ENCODE results near the gene LIMS2. TPM values are rescaled to one million over a fixed set of nuclear protein-coding genes. Genes with fewer than 3 reads are reported as not detected.

Gene LIMS2
- total RNA-seq, 2 experiments from 2014 or later, result 1.6 to 24.9 TPM

DNA sequence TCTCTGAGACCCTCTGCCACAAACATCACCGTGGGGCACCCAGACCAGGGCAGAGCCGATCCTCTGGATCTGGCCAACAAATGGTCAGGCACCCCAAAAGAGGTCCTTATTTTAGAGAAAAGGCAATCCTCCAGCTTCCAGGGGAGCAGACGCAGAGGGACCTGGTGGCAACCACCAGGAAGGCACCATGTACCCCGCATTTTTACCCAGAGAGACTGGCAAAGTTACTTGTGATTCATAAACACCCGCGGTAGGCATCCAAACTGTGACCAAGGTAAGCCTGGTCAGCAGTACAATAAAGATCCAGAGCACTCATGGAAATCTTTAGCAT, 10.5 kb downstream of the LIMS2 start:
- no peaks in the 10 kb centered on the region for H3K4me1 ChIP-seq (ENCODE audit: insufficient read depth, low read length, poor library complexity, severe bottlenecking)
- ChIA-PET CTCF (ENCODE audit: unreplicated experiment) (no interaction called here), POLR2A (no interaction called here)
- DNase-seq (ENCODE audit: low spot score), result no peak
- H3K36me3 ChIP-seq (ENCODE audit: insufficient read depth, low read length), result no peaks in the 10 kb centered on the region
- no peaks in the 10 kb centered on the region for H4K20me1 ChIP-seq (ENCODE audit: insufficient read depth, low read length)
- H3K4me3 ChIP-seq (ENCODE audit: low read depth, low read length, poor library complexity, severe bottlenecking), result no peak overlapping the region
- H2AFZ ChIP-seq (ENCODE audit: low read length), result no peak overlapping the region
- no TSS peak for BruUV-seq (replicated peaks)
- no peaks in the 10 kb centered on the region for H3K79me2 ChIP-seq (ENCODE audit: insufficient read depth, low read depth, low read length)
- H3K27ac ChIP-seq (ENCODE audit: low read depth, low read length, poor library complexity, severe bottlenecking), result no peak overlapping the region
- no peaks in the 10 kb centered on the region for H3K9me2 ChIP-seq (ENCODE audit: insufficient read depth, low read length)
- TF ChIP-seq, protein P1, sequence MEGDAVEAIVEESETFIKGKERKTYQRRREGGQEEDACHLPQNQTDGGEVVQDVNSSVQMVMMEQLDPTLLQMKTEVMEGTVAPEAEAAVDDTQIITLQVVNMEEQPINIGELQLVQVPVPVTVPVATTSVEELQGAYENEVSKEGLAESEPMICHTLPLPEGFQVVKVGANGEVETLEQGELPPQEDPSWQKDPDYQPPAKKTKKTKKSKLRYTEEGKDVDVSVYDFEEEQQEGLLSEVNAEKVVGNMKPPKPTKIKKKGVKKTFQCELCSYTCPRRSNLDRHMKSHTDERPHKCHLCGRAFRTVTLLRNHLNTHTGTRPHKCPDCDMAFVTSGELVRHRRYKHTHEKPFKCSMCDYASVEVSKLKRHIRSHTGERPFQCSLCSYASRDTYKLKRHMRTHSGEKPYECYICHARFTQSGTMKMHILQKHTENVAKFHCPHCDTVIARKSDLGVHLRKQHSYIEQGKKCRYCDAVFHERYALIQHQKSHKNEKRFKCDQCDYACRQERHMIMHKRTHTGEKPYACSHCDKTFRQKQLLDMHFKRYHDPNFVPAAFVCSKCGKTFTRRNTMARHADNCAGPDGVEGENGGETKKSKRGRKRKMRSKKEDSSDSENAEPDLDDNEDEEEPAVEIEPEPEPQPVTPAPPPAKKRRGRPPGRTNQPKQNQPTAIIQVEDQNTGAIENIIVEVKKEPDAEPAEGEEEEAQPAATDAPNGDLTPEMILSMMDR (conservative IDR thresholded peaks at IDR 0.05; ENCODE audit: low read length), result no peak
- TF ChIP-seq EZH2phosphoT487 (IDR thresholded peaks at IDR 0.05; ENCODE audit: borderline replicate concordance, low read depth, low read length), result no peak
- intact Hi-C loops (cut with micrococcal nuclease; ENCODE audit: unreplicated experiment), result no loop called here
- H3K4me2 ChIP-seq (ENCODE audit: low read length), result no peak overlapping the region
- no peaks in the 10 kb centered on the region; the same call in 1 of the 2 replicates for H3K9me3 ChIP-seq (ENCODE audit: low read length)

DNA sequence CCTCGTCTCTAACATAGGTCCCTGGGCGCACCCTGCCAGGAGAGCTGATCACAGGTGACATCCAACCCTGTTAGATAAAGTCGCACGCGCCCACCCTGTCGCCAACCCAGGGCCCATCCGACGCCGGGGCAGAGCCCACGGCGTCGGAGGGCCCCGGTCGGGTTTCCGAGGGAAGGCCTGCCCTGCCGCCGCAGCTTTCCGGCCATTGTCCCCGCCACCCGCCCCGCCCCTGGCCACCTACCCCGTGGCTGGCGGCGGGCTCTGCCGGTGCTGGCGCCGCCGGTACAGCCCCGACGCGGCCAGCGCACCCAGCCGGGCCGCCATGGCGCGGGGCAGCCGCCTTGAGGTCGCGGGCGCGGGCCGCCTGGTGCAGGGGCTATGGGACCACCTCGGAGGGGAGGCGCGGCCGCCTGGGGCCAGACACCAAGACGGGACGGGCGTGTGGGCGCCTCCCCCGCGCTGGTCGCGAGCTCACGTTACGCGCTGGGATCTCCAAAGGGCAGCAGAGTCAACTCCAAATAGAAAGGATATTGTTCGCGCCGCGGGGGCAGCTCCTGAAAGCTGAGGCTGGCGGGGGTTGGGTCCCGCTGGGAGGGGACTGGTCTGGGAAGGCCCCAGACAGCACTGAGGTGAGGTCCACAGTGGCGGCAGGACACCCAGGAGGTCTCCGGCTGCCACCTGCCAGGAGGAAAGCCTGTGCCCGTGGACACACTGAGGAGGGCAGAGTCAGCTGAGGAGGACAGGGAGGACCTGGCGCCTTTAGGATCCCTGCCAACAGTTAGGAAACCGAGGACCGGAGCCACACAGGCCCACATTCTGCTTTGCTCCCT, 11.1 kb downstream of the LIMS2 start:
- Histone ChIP-seq H3K4me1 (ENCODE audit: insufficient read depth, low read length, poor library complexity, severe bottlenecking) (no peaks in the 10 kb centered on the region), H4K20me1 (ENCODE audit: insufficient read depth, low read length) (no peaks in the 10 kb centered on the region), H3K27ac (ENCODE audit: low read depth, low read length, poor library complexity, severe bottlenecking) (no peak overlapping the region), H2AFZ (ENCODE audit: low read length) (no peak overlapping the region), H3K79me2 (ENCODE audit: insufficient read depth, low read depth, low read length) (no peaks in the 10 kb centered on the region), H3K9me3 (ENCODE audit: low read length) (no peaks in the 10 kb centered on the region; the same call in 1 of the 2 replicates), H3K4me3 (ENCODE audit: low read depth, low read length, poor library complexity, severe bottlenecking) (no peak overlapping the region), H3K4me2 (ENCODE audit: low read length) (no peak overlapping the region), H3K36me3 (ENCODE audit: insufficient read depth, low read length) (no peaks in the 10 kb centered on the region), H3K9me2 (ENCODE audit: insufficient read depth, low read length) (no peaks in the 10 kb centered on the region)
- POLR2A ChIA-PET, result interaction anchor here (0.5 kb wide), 1 partner anchor 16 kb away, joined by 3 read pairs; no protein-coding TSS in a partner anchor
- DNase-seq (ENCODE audit: low spot score), result no peak
- CTCF ChIA-PET (ENCODE audit: unreplicated experiment), result no interaction called here
- no peak for TF ChIP-seq EZH2phosphoT487 (IDR thresholded peaks at IDR 0.05; ENCODE audit: borderline replicate concordance, low read depth, low read length)
- TF ChIP-seq, protein P1 (conservative IDR thresholded peaks at IDR 0.05; ENCODE audit: low read length), result no peak
- BruUV-seq (replicated peaks), result no TSS peak
- intact Hi-C loops (cut with micrococcal nuclease; ENCODE audit: unreplicated experiment), result no loop called here

- no peaks in the 10 kb centered on the region for H3K79me2 ChIP-seq (ENCODE audit: insufficient read depth, low read depth, low read length)
- no peak overlapping the region for H3K4me2 ChIP-seq (ENCODE audit: low read length)
- CTCF ChIA-PET (ENCODE audit: unreplicated experiment), result no interaction called here
- no peaks in the 10 kb centered on the region for H4K20me1 ChIP-seq (ENCODE audit: insufficient read depth, low read length)
- H3K9me3 ChIP-seq (ENCODE audit: low read length), result no peaks in the 10 kb centered on the region; the same call in 1 of the 2 replicates
- POLR2A ChIA-PET, result interaction anchor here (0.5 kb wide), 1 partner anchor 16 kb away, joined by 3 read pairs; no protein-coding TSS in a partner anchor
- no peaks in the 10 kb centered on the region for H3K36me3 ChIP-seq (ENCODE audit: insufficient read depth, low read length)
- no peak for DNase-seq (ENCODE audit: low spot score)
- H3K4me3 ChIP-seq (ENCODE audit: low read depth, low read length, poor library complexity, severe bottlenecking), result no peak overlapping the region
- BruUV-seq (replicated peaks), result no TSS peak
- TF ChIP-seq EZH2phosphoT487 (IDR thresholded peaks at IDR 0.05; ENCODE audit: borderline replicate concordance, low read depth, low read length), result no peak
- TF ChIP-seq, protein P1 (conservative IDR thresholded peaks at IDR 0.05; ENCODE audit: low read length), result no peak
- H3K27ac ChIP-seq (ENCODE audit: low read depth, low read length, poor library complexity, severe bottlenecking), result no peak overlapping the region
- H2AFZ ChIP-seq (ENCODE audit: low read length), result no peak overlapping the region
- no peaks in the 10 kb centered on the region for H3K9me2 ChIP-seq (ENCODE audit: insufficient read depth, low read length)
- intact Hi-C loops (cut with micrococcal nuclease; ENCODE audit: unreplicated experiment), result no loop called here
- no peaks in the 10 kb centered on the region for H3K4me1 ChIP-seq (ENCODE audit: insufficient read depth, low read length, poor library complexity, severe bottlenecking)
These were observed 11.7 kb downstream of the LIMS2 start for GRCh38 chr2:127663566-127664064.
